Neuronal stem cell (in vitro differentiated cells): ENCODE measurements around the gene CHKA.

ENCODE experiments used
- DNase-seq: peaks from one replicate; pipeline ENCODE4 v3.0.0-alpha.2; 2013; ENCODE audit warnings: low spot score
- H2AFZ ChIP-seq: one replicate; pipeline ENCODE4 v1.6.1; 2013; ENCODE audit warnings: mild to moderate bottlenecking, low read length, inconsistent platforms
- H2AK5ac ChIP-seq: 2 replicates; pipeline ENCODE4 v1.6.1; 2013; ENCODE audit warnings: low read depth, mild to moderate bottlenecking, inconsistent platforms, low read length, moderate library complexity, mixed read lengths
- H2BK120ac ChIP-seq: 2 replicates; pipeline ENCODE4 v1.6.1; 2013; ENCODE audit warnings: low read depth, mild to moderate bottlenecking, inconsistent platforms, low read length, moderate library complexity, mixed read lengths
- H2BK12ac ChIP-seq: one replicate; pipeline ENCODE4 v1.6.1; 2013; ENCODE audit warnings: low read length, inconsistent platforms
- H2BK15ac ChIP-seq: 2 replicates; pipeline ENCODE4 v1.6.1; 2013; ENCODE audit warnings: mild to moderate bottlenecking, low read length, inconsistent platforms, mixed read lengths
- H2BK5ac ChIP-seq: one replicate; pipeline ENCODE4 v1.6.1; 2013; ENCODE audit warnings: inconsistent platforms, mild to moderate bottlenecking, low read length, moderate library complexity
- H3K14ac ChIP-seq: one replicate; pipeline ENCODE4 v1.6.1; 2013; ENCODE audit warnings: low read length, inconsistent platforms
- H3K18ac ChIP-seq: 2 replicates; pipeline ENCODE4 v1.6.1; 2013; ENCODE audit warnings: low read length, inconsistent platforms
- H3K23ac ChIP-seq: 2 replicates; pipeline ENCODE4 v1.6.1; 2013; ENCODE audit warnings: low read depth, mild to moderate bottlenecking, mixed read lengths, low read length, inconsistent platforms; ENCODE audit not compliant: poor library complexity
- H3K27ac ChIP-seq: replicated peaks from 3 replicates; pipeline ENCODE4 v1.5.1; 2013; ENCODE audit warnings: low read length, inconsistent platforms
- H3K27me3 ChIP-seq, 3 experiments: 2 replicates each; pipeline ENCODE4 v1.6.1; 2013; ENCODE audit warnings: low read length in 3 of 3, mild to moderate bottlenecking in 2 of 3, inconsistent platforms in 1 of 3, low read depth in 1 of 3, mixed read lengths in 1 of 3, moderate library complexity in 1 of 3; ENCODE audit not compliant: control insufficient read depth in 3 of 3, insufficient read depth in 3 of 3
- H3K36me3 ChIP-seq, 2 donors: replicated peaks in 1 of 2; 2 replicates each; pipeline ENCODE4 v1.6.1; 2013; ENCODE audit warnings: low read length in 2 of 2; ENCODE audit not compliant: control insufficient read depth in 2 of 2, insufficient read depth in 2 of 2
- H3K4ac ChIP-seq: 2 replicates; pipeline ENCODE4 v1.6.1; 2013; ENCODE audit warnings: inconsistent platforms, mild to moderate bottlenecking, low read length, moderate library complexity
- H3K4me1 ChIP-seq, 2 donors: 1 replicate in 1 of 2; 2 replicates in 1 of 2; pipeline ENCODE4 v1.6.1; 2013; ENCODE audit warnings: low read length in 2 of 2, low read depth in 1 of 2; ENCODE audit not compliant: control insufficient read depth in 2 of 2, insufficient read depth in 1 of 2
- H3K4me2 ChIP-seq: one replicate; pipeline ENCODE4 v1.6.1; 2013; ENCODE audit warnings: mild to moderate bottlenecking, low read length, inconsistent platforms; ENCODE audit not compliant: insufficient read depth, poor library complexity, severe bottlenecking
- H3K4me3 ChIP-seq, 2 donors: 2 replicates each; pipeline ENCODE4 v1.5.1; 2013; ENCODE audit warnings: low read length in 2 of 2, mild to moderate bottlenecking in 2 of 2, inconsistent platforms in 1 of 2, moderate library complexity in 1 of 2
- H3K79me1 ChIP-seq: one replicate; pipeline ENCODE4 v1.6.1; 2013; ENCODE audit warnings: low read depth, mild to moderate bottlenecking, inconsistent platforms, low read length, moderate library complexity
- H3K9ac ChIP-seq: one replicate; pipeline ENCODE4 v1.6.1; 2013; ENCODE audit warnings: mild to moderate bottlenecking, low read depth, low read length, inconsistent platforms; ENCODE audit not compliant: poor library complexity
- H3K9me3 ChIP-seq, 2 donors: replicated peaks in 1 of 2; 2 replicates each; pipeline versions ENCODE3 to v1.6.1; 2013; ENCODE audit warnings: low read length in 2 of 2, mild to moderate bottlenecking in 2 of 2, inconsistent platforms in 1 of 2, low read depth in 1 of 2, mixed read lengths in 1 of 2, moderate library complexity in 1 of 2; ENCODE audit not compliant: control insufficient read depth in 2 of 2, insufficient read depth in 1 of 2
- H4K8ac ChIP-seq: one replicate; pipeline ENCODE4 v1.6.1; 2013; ENCODE audit warnings: low read depth, mild to moderate bottlenecking, inconsistent platforms, low read length, moderate library complexity
- H4K91ac ChIP-seq: one replicate; pipeline ENCODE4 v1.6.1; 2013; ENCODE audit warnings: low read length, low read depth, mild to moderate bottlenecking, inconsistent platforms; ENCODE audit not compliant: poor library complexity
- WGBS, 2 donors: extraction: QIAGEN DNeasy Blood & Tissue Kit; methylation state at CpG; one replicate each; pipeline ENCODE4 v1.1.7; 2013; ENCODE audit warnings: missing lambda C conversion rate in 2 of 2, mixed read lengths in 1 of 2; ENCODE audit not compliant: insufficient read length in 2 of 2, insufficient replicate concordance in 1 of 2; ENCODE audit errors: extremely low coverage in 2 of 2; 5-methylcytosine and 5-hydroxymethylcytosine counted together

Gene CHKA

DNA sequence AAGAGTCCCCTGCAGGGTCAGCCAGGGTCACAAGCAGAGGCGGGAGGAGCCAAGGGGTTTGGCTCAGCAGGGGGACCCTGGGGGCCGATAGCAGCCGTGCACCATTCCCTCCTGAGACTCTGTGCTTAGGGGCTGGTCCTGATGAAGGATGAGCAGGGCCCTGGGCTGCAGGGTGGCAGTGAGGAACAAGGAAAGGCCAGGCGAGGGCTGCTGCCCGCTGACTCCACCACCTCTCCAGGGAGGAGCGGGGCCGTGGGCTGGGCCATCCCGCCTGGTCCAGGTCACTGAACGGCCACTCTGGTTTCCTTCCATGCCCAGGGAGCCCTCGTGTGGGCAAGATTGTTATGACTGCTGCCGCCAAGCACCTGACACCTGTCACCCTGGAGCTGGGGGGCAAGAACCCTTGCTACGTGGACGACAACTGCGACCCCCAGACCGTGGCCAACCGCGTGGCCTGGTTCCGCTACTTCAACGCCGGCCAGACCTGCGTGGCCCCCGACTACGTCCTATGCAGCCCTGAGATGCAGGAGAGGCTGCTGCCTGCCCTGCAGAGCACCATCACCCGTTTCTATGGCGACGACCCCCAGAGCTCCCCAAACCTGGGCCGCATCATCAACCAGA is 99.9 kb downstream of the CHKA start:
- peaks cover 2% of the 10 kb centered on the region for H3K79me1 ChIP-seq
- no peak overlapping the region for H3K4me3 ChIP-seq
- H3K14ac ChIP-seq: no peak overlapping the region
- peaks cover 0 to 12% of the 10 kb centered on the region in 2 donors for H3K36me3 ChIP-seq
- H3K23ac ChIP-seq: peak overlapping the region; percentile 97
- H3K27ac ChIP-seq: no peak overlapping the region
- H3K18ac ChIP-seq: peak overlapping the region; percentile 84
- H3K4me2 ChIP-seq: peak overlapping the region; percentile 15
- no peak for DNase-seq
- H2AFZ ChIP-seq: peak overlapping the region; percentile 72
- no peak overlapping the region for H2BK5ac ChIP-seq
- no peak overlapping the region for H3K4ac ChIP-seq
- H3K9me3 ChIP-seq: peaks cover 1 to 11% of the 10 kb centered on the region in 2 donors
- peak overlapping the region; percentile 22 for H2BK15ac ChIP-seq
- H4K91ac ChIP-seq: no peak overlapping the region
- H4K8ac ChIP-seq: no peak overlapping the region
- H2BK12ac ChIP-seq: no peak overlapping the region
- H3K4me1 ChIP-seq: peaks cover 12 to 28% of the 10 kb centered on the region in 2 donors
- H3K27me3 ChIP-seq: no peaks in the 10 kb centered on the region
- no CpG with 5 or more reads among the region's 27 CpGs for WGBS, 2 donors
- peak overlapping the region; percentile 52 for H2BK120ac ChIP-seq
- peak overlapping the region; percentile 80 for H3K9ac ChIP-seq
- peak overlapping the region; percentile 47 for H2AK5ac ChIP-seq

DNA sequence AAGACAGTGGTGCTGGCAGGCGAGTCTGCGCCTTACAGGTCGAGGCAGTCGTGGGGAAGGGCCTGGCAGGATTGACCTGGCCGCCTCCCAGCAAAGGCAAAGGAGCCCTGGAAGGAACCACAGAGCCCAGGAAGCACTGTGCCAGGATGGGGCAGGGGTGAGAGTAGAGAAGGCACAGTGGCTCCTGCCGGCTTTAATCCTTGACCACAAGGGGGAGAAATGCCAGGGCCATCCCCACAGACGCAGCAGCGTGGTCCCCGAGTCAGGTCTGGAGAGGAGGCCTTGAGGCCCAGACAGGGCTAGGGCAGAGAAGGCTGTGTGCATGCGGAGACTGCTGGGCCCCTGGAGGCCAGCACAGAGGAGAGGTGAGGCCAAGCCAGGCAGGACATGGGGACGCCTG is 100.6 kb downstream of the CHKA start:
- H3K27ac ChIP-seq: peak overlapping the region; percentile 27
- no peaks in the 10 kb centered on the region for H3K27me3 ChIP-seq
- H4K91ac ChIP-seq: no peak overlapping the region
- H2BK120ac ChIP-seq: no peak overlapping the region
- no peak overlapping the region for H3K23ac ChIP-seq
- peaks cover 1 to 10% of the 10 kb centered on the region in 2 donors for H3K9me3 ChIP-seq
- peak overlapping the region; percentile 79 for H3K14ac ChIP-seq
- H3K4me2 ChIP-seq: no peak overlapping the region
- peaks cover 0 to 9% of the 10 kb centered on the region in 2 donors for H3K36me3 ChIP-seq
- H2AK5ac ChIP-seq: peak overlapping the region; percentile 47
- H4K8ac ChIP-seq: peak overlapping the region; percentile 59
- peak overlapping the region; percentile 81 for H3K4ac ChIP-seq
- peaks cover 12 to 28% of the 10 kb centered on the region in 2 donors for H3K4me1 ChIP-seq
- H3K79me1 ChIP-seq: peaks cover 2% of the 10 kb centered on the region
- no peak for DNase-seq
- peak overlapping the region; percentile 66 for H2BK15ac ChIP-seq
- no CpG with 5 or more reads among the region's 11 CpGs for WGBS, 2 donors
- no peak overlapping the region for H2BK5ac ChIP-seq
- no peak overlapping the region for H3K4me3 ChIP-seq
- H3K9ac ChIP-seq: peak overlapping the region; percentile 80
- H2BK12ac ChIP-seq: peak overlapping the region; percentile 69
- peak overlapping the region; percentile 72 for H2AFZ ChIP-seq
- H3K18ac ChIP-seq: peak overlapping the region; percentile 90

DNA sequence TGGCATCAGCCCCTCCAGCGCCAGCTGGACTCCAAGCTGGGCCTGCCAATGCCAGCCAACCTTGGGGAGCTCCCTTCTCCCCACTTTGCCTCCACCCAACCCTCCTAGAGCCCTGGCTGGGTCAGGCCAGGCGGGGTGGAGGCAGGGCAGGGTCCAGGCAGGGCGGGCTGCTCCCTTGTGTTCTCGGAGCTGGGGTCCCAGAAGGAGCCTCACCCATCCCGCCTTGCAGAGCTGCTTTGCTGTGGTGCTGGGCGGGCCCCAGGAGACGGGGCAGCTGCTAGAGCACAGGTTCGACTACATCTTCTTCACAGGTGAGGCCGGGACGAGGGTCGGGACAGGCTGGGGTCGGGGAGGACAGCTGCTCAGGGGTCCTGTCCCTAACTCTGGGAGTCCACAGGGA is 101.7 kb downstream of the CHKA start:
- no peaks in the 10 kb centered on the region for H3K36me3 ChIP-seq
- H3K4me2 ChIP-seq: no peak overlapping the region
- no peaks in the 10 kb centered on the region for H3K27me3 ChIP-seq
- peak overlapping the region; percentile 29 for H2BK5ac ChIP-seq
- no peak overlapping the region for H3K27ac ChIP-seq
- H4K91ac ChIP-seq: no peak overlapping the region
- peak overlapping the region; percentile 91 for H2AK5ac ChIP-seq
- H3K79me1 ChIP-seq: peaks cover 2% of the 10 kb centered on the region
- no CpG with 5 or more reads among the region's 12 CpGs for WGBS, 2 donors
- H3K18ac ChIP-seq: peak overlapping the region; percentile 58
- H2BK120ac ChIP-seq: no peak overlapping the region
- peak overlapping the region; percentile 38 for H2BK15ac ChIP-seq
- peaks cover 12 to 33% of the 10 kb centered on the region in 2 donors for H3K4me1 ChIP-seq
- H2BK12ac ChIP-seq: peak overlapping the region; percentile 26
- peaks cover 0 to under 1% of the 10 kb centered on the region in 2 donors for H3K9me3 ChIP-seq
- no peak overlapping the region for H2AFZ ChIP-seq
- DNase-seq: no peak
- H4K8ac ChIP-seq: no peak overlapping the region
- H3K9ac ChIP-seq: no peak overlapping the region
- H3K14ac ChIP-seq: no peak overlapping the region
- no peak overlapping the region for H3K4me3 ChIP-seq
- no peak overlapping the region for H3K4ac ChIP-seq
- H3K23ac ChIP-seq: no peak overlapping the region

DNA sequence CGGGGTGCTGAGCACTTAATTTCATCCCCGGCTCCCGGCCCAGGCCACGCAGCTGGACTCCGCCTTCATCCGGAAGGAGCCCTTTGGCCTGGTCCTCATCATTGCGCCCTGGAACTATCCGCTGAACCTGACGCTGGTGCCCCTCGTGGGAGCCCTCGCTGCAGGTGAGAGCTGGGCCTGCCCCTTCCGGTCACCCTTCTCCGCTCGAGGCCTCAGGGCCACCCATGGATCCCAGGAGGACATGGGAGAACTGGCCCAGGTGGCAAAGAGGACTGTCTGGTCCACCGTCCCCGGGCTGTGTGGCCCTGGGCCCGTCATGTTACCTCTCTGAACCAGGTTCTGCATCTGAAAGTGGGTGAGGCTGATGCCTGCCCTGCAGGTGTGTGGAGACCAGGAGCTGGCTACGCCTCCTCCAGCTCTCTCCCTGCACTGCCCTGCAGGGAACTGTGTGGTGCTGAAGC is 102.4 kb downstream of the CHKA start:
- peak overlapping the region; percentile 67 for H2BK15ac ChIP-seq
- no peak overlapping the region for H2BK5ac ChIP-seq
- H4K91ac ChIP-seq: peak overlapping the region; percentile 58
- H3K23ac ChIP-seq: no peak overlapping the region
- peaks cover 2% of the 10 kb centered on the region for H3K79me1 ChIP-seq
- no peak for DNase-seq
- no peak overlapping the region for H3K14ac ChIP-seq
- no peak overlapping the region for H2AFZ ChIP-seq
- peak overlapping the region; percentile 1 for H3K18ac ChIP-seq
- peak overlapping the region; percentile 91 for H2AK5ac ChIP-seq
- no peak overlapping the region for H3K27ac ChIP-seq
- H3K36me3 ChIP-seq: no peaks in the 10 kb centered on the region
- no peaks in the 10 kb centered on the region for H3K9me3 ChIP-seq
- H2BK120ac ChIP-seq: no peak overlapping the region
- H3K27me3 ChIP-seq: no peaks in the 10 kb centered on the region
- no peak overlapping the region for H3K4me2 ChIP-seq
- no peak overlapping the region for H3K4me3 ChIP-seq
- H4K8ac ChIP-seq: no peak overlapping the region
- peak overlapping the region; percentile 84 for H3K4ac ChIP-seq
- WGBS, 2 donors: no CpG with 5 or more reads among the region's 18 CpGs
- peaks cover 12 to 41% of the 10 kb centered on the region in 2 donors for H3K4me1 ChIP-seq
- H3K9ac ChIP-seq: peak overlapping the region; percentile 64
- H2BK12ac ChIP-seq: no peak overlapping the region
